Brain microvascular endothelial cell (primary cell): Measurements from ENCODE around the gene NOS1.
"Not testable (repeated sequence)": the region's sequence is repeated elsewhere in the genome, so short reads cannot be mapped to it uniquely, and the experiment has no call there.

Source experiments
- DNase-seq: peaks from one replicate; pipeline ENCODE4 v3.0.0-alpha.2; 2020
- H3K27ac ChIP-seq: fragments of 250-450 bp; sonication (Bioruptor Pico); 2 replicates; pipeline ENCODE4 v1.5.1; 2020; ENCODE audit warnings: mild to moderate bottlenecking, moderate library complexity
- H3K27me3 ChIP-seq: fragments of 250-450 bp; sonication (Bioruptor Pico); replicated peaks from 2 replicates; pipeline ENCODE4 v1.5.1; 2020; ENCODE audit warnings: mild to moderate bottlenecking
- H3K36me3 ChIP-seq: fragments of 250-450 bp; sonication (Bioruptor Pico); replicated peaks from 2 replicates; pipeline ENCODE4 v1.5.1; 2020; ENCODE audit warnings: mild to moderate bottlenecking
- H3K4me3 ChIP-seq: 2 replicates; pipeline ENCODE4 v1.5.1; 2011; ENCODE audit warnings: low read depth, mild to moderate bottlenecking, control low read depth, low read length, moderate library complexity
- CTCF ChIP-seq: IDR thresholded peaks from 2 replicates; pipeline ENCODE4 v1.5.1; 2011; ENCODE audit warnings: low read depth, mild to moderate bottlenecking, moderate library complexity, low read length, control low read depth, inconsistent platforms; ENCODE audit errors: missing control alignments
- in situ Hi-C: cut with HindIII; loops from 2 replicates; pipeline ENCODE4 v1.10.0; 2017; ENCODE audit warnings: low sequenced_read_pairs, low pct_ligation_motif_present

Gene NOS1

GRCh38 chr12:117377758-117378157, 16.3 kb upstream of the NOS1 start:
- no peaks in the 10 kb centered on the region for H3K36me3 ChIP-seq
- no peak overlapping the region for H3K27ac ChIP-seq
- TF ChIP-seq CTCF: no peak
- no peaks in the 10 kb centered on the region for H3K27me3 ChIP-seq
- DNase-seq: no peak
- in situ Hi-C loops: no loop called here
- no peak overlapping the region for H3K4me3 ChIP-seq

- no peak for TF ChIP-seq CTCF
- in situ Hi-C loops: loop anchor here (25.0 kb wide), 1 partner anchor 467 kb away; no protein-coding TSS in a partner anchor
These were observed 9.2 kb upstream of the NOS1 start for GRCh38 chr12:117370588-117370987.

GRCh38 chr12:117370000-117370399, 8.6 kb upstream of the NOS1 start:
- not testable (repeated sequence) for H3K4me3 ChIP-seq, H3K36me3 ChIP-seq, H3K27me3 ChIP-seq, H3K27ac ChIP-seq, DNase-seq
- in situ Hi-C loops: loop anchor here (25.0 kb wide), 1 partner anchor 467 kb away; no protein-coding TSS in a partner anchor

More at GRCh38 chr12:117370588-117370987, 9.2 kb upstream of the NOS1 start:
- Histone ChIP-seq H3K27ac (no peak overlapping the region), H3K27me3 (no peaks in the 10 kb centered on the region), H3K4me3 (no peak overlapping the region), H3K36me3 (no peaks in the 10 kb centered on the region)
- DNase-seq: no peak

GRCh38 chr12:117367006-117367638, 5.7 kb upstream of the NOS1 start:
- Histone ChIP-seq H3K4me3 (no peak overlapping the region), H3K27ac (no peak overlapping the region), H3K27me3 (no peaks in the 10 kb centered on the region), H3K36me3 (no peaks in the 10 kb centered on the region)
- in situ Hi-C loops: loop anchor here (25.0 kb wide), 1 partner anchor 470 kb away; no protein-coding TSS in a partner anchor
- peak; percentile 70 for DNase-seq
- TF ChIP-seq CTCF: peak; percentile 92

DNA sequence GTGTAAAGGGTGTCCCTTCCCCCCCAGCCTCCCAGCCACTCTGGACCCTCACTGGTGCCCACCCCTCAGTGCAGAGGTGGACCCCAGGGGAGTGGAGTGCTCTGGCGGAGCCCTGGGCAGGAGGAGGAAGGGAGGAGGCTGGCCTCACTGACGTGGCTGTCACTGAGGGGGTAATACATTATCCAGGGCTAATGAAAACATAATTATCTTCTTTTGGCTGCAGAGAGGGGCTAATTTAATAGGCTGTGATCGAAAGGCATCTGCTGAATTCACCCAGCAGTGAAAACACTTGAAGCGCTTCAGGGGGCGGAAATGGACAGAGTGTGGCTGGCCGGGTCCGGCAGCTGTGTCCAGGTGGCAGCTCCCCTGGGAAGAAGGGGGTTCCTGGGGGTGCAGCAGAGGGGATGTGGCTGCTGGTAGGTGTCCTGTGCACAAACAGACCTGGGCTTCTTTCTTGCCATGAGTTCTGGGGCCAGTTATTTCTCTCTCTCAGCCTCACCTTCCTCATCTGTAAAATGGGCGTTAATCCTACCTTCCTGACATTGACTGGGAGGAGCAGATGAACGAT, 3.7 kb upstream of the NOS1 start:
- TF ChIP-seq CTCF: no peak
- no peak for DNase-seq
- Histone ChIP-seq H3K36me3 (no peaks in the 10 kb centered on the region), H3K27ac (no peak overlapping the region), H3K27me3 (peaks cover 12% of the 10 kb centered on the region), H3K4me3 (no peak overlapping the region)
- in situ Hi-C loops: loop anchor here (25.0 kb wide), 1 partner anchor 472 kb away; no protein-coding TSS in a partner anchor

- in situ Hi-C loops: loop anchor here (25.0 kb wide), 1 partner anchor 473 kb away; no protein-coding TSS in a partner anchor
These were observed 2.6 kb upstream of the NOS1 start for GRCh38 chr12:117363953-117364486.

More at GRCh38 chr12:117363953-117364486, 2.6 kb upstream of the NOS1 start:
- H3K36me3 ChIP-seq: no peaks in the 10 kb centered on the region
- H3K4me3 ChIP-seq: no peak overlapping the region
- TF ChIP-seq CTCF: peak; percentile 5
- H3K27ac ChIP-seq: no peak overlapping the region
- DNase-seq: no peak
- H3K27me3 ChIP-seq: peaks cover 20% of the 10 kb centered on the region
